Measurements from ENCODE around the gene CASP7.
"Not testable (repeated sequence)": the region's sequence is repeated elsewhere in the genome, so short reads cannot be mapped to it uniquely, and the experiment has no call there.

DNA sequence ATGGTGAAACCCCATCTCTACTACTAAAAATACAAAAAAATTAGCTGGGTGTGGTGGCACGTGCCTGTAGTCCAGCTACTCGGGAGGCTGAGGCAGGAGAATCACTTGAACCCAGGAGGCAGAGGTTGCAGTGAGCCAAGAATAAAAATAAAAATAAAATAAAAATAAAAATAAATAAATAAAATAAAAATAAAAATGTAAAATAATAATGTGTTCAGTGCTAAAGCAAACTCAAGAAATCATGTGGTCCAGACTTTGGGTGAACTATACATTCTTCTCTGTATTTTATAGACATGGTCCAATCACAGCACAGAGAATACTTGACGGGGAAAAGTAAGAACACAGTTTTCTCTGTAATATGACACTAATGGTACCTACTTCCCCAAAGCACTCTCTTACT is 27.3 kb upstream of the CASP7 start:
- TF ChIP-seq, protein P1, sequence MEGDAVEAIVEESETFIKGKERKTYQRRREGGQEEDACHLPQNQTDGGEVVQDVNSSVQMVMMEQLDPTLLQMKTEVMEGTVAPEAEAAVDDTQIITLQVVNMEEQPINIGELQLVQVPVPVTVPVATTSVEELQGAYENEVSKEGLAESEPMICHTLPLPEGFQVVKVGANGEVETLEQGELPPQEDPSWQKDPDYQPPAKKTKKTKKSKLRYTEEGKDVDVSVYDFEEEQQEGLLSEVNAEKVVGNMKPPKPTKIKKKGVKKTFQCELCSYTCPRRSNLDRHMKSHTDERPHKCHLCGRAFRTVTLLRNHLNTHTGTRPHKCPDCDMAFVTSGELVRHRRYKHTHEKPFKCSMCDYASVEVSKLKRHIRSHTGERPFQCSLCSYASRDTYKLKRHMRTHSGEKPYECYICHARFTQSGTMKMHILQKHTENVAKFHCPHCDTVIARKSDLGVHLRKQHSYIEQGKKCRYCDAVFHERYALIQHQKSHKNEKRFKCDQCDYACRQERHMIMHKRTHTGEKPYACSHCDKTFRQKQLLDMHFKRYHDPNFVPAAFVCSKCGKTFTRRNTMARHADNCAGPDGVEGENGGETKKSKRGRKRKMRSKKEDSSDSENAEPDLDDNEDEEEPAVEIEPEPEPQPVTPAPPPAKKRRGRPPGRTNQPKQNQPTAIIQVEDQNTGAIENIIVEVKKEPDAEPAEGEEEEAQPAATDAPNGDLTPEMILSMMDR (IDR thresholded peaks at IDR 0.05; ENCODE audit: low read length) = not testable (repeated sequence)
- not testable (repeated sequence) for TF ChIP-seq EZH2 (IDR thresholded peaks at IDR 0.05; ENCODE audit: borderline replicate concordance, low read length)
